Osteoblast (primary cell): ENCODE measurements around the gene CDC14B. TPM values are rescaled to one million over a fixed set of nuclear protein-coding genes. Genes with fewer than 3 reads are reported as not detected.

Experiments used
- DNase-seq: peaks from one replicate; pipeline ENCODE4 v3.0.0; 2011; ENCODE audit warnings: low spot score, mixed read lengths; ENCODE audit not compliant: insufficient read length; ENCODE audit errors: missing footprints
- H2AFZ ChIP-seq: 2 replicates; pipeline ENCODE4 v1.6.0; 2011; ENCODE audit warnings: mild to moderate bottlenecking, low read length
- H3K27ac ChIP-seq: 2 replicates; pipeline ENCODE4 v1.5.1; 2011; ENCODE audit warnings: mild to moderate bottlenecking, low read depth, low read length, moderate library complexity
- H3K27me3 ChIP-seq: 2 replicates; pipeline ENCODE4 v1.6.0; 2012; ENCODE audit warnings: mild to moderate bottlenecking, control low read depth, inconsistent platforms, low read length, moderate library complexity; ENCODE audit not compliant: insufficient read depth
- H3K36me3 ChIP-seq: 2 replicates; pipeline ENCODE4 v1.5.1; 2011; ENCODE audit warnings: mild to moderate bottlenecking, low read length, control low read depth, moderate library complexity; ENCODE audit not compliant: insufficient read depth
- H3K4me1 ChIP-seq: 2 replicates; pipeline ENCODE4 v1.5.1; 2011; ENCODE audit warnings: mild to moderate bottlenecking, low read length, control low read depth, moderate library complexity; ENCODE audit not compliant: insufficient read depth
- H3K4me2 ChIP-seq: 2 replicates; pipeline ENCODE4 v1.6.0; 2011; ENCODE audit warnings: mild to moderate bottlenecking, low read length; ENCODE audit not compliant: insufficient read depth
- H3K4me3 ChIP-seq: fragments of 200-600 bp; sonication (generic); 3 replicates; pipeline ENCODE4 v1.5.1; 2012; ENCODE audit warnings: mild to moderate bottlenecking, low read length, inconsistent platforms; ENCODE audit not compliant: insufficient read depth
- H3K79me2 ChIP-seq: 2 replicates; pipeline ENCODE4 v1.6.0; 2012; ENCODE audit warnings: mild to moderate bottlenecking, low read length, control low read depth, inconsistent platforms; ENCODE audit not compliant: insufficient read depth
- H3K9me3 ChIP-seq: 2 replicates; pipeline ENCODE4 v1.5.1; 2011; ENCODE audit warnings: low read depth, low read length, control low read depth
- H4K20me1 ChIP-seq: 2 replicates; pipeline ENCODE4 v1.6.0; 2012; ENCODE audit warnings: mild to moderate bottlenecking, low read length, control low read depth; ENCODE audit not compliant: insufficient read depth
- total RNA-seq: library from RNA; depleted of rRNA; stranded (reverse); fragments of >200 nt; gene quantifications from 2 replicates; pipeline ENCODE4 v1.2.3, GENCODE V29; 2012
- TF ChIP-seq, protein P1 (sequence below): IDR thresholded peaks from 2 replicates; pipeline ENCODE4 v1.5.1; 2011; ENCODE audit warnings: mild to moderate bottlenecking, low read depth, low read length, moderate library complexity; ENCODE audit errors: extremely low read depth

CDC14B gene
- total RNA-seq, 1 donor = 43.4 TPM

DNA sequence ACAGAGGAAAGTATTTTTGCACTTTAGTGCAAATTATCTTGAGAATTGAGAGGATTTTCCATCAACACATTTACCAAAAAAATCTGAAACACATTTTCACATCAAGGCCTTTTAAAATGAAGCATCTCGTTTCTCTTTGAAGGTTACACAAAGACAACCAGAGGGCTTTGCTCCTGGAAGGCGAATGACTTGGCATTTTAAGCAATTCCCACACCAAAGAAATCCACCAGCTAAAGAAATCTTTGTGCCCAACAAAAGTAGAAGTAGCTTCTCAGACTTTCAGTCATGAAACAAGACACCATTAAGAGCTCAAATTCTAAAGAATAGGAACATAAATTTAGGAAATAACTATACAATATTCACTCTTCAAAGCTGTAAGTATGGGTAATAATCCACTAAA, 109.8 kb downstream of the CDC14B start:
- Histone ChIP-seq H3K27me3 (no peaks in the 10 kb centered on the region), H3K79me2 (no peaks in the 10 kb centered on the region), H4K20me1 (no peaks in the 10 kb centered on the region), H3K9me3 (no peaks in the 10 kb centered on the region), H3K27ac (no peak overlapping the region), H3K4me3 (no peak overlapping the region), H3K36me3 (peaks cover 9% of the 10 kb centered on the region), H3K4me1 (peaks cover 18% of the 10 kb centered on the region), H2AFZ (no peak overlapping the region), H3K4me2 (no peak overlapping the region)
- TF ChIP-seq, protein P1, sequence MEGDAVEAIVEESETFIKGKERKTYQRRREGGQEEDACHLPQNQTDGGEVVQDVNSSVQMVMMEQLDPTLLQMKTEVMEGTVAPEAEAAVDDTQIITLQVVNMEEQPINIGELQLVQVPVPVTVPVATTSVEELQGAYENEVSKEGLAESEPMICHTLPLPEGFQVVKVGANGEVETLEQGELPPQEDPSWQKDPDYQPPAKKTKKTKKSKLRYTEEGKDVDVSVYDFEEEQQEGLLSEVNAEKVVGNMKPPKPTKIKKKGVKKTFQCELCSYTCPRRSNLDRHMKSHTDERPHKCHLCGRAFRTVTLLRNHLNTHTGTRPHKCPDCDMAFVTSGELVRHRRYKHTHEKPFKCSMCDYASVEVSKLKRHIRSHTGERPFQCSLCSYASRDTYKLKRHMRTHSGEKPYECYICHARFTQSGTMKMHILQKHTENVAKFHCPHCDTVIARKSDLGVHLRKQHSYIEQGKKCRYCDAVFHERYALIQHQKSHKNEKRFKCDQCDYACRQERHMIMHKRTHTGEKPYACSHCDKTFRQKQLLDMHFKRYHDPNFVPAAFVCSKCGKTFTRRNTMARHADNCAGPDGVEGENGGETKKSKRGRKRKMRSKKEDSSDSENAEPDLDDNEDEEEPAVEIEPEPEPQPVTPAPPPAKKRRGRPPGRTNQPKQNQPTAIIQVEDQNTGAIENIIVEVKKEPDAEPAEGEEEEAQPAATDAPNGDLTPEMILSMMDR = no peak
- DNase-seq = no peak

- Histone ChIP-seq H3K27ac (no peak overlapping the region), H3K4me1 (peaks cover 9% of the 10 kb centered on the region), H3K4me2 (no peak overlapping the region), H3K36me3 (peaks cover 9% of the 10 kb centered on the region), H3K27me3 (no peaks in the 10 kb centered on the region), H3K79me2 (no peaks in the 10 kb centered on the region), H3K4me3 (no peak overlapping the region), H2AFZ (no peak overlapping the region), H4K20me1 (no peaks in the 10 kb centered on the region), H3K9me3 (no peaks in the 10 kb centered on the region)
- no peak for DNase-seq
- TF ChIP-seq, protein P1 = no peak
Observed at GRCh38 chr9:96509026-96509425, 110.6 kb downstream of the CDC14B start.

GRCh38 chr9:96508227-96508940, 111.3 kb downstream of the CDC14B start:
- H3K79me2 ChIP-seq = no peaks in the 10 kb centered on the region
- H3K27me3 ChIP-seq = no peaks in the 10 kb centered on the region
- peaks cover 9% of the 10 kb centered on the region for H3K36me3 ChIP-seq
- no peak overlapping the region for H3K4me3 ChIP-seq
- H3K27ac ChIP-seq = no peak overlapping the region
- peaks cover 5% of the 10 kb centered on the region for H3K4me1 ChIP-seq
- no peaks in the 10 kb centered on the region for H3K9me3 ChIP-seq
- H4K20me1 ChIP-seq = no peaks in the 10 kb centered on the region
- TF ChIP-seq, protein P1 = no peak
- no peak overlapping the region for H2AFZ ChIP-seq
- H3K4me2 ChIP-seq = no peak overlapping the region
- DNase-seq = no peak

- Histone ChIP-seq H3K9me3 (no peaks in the 10 kb centered on the region), H3K27me3 (no peaks in the 10 kb centered on the region), H3K27ac (no peak overlapping the region), H2AFZ (no peak overlapping the region), H3K79me2 (no peaks in the 10 kb centered on the region), H4K20me1 (no peaks in the 10 kb centered on the region), H3K4me3 (no peak overlapping the region), H3K4me1 (peaks cover 23% of the 10 kb centered on the region), H3K36me3 (peaks cover 5% of the 10 kb centered on the region), H3K4me2 (no peak overlapping the region)
- no peak for DNase-seq
- TF ChIP-seq, protein P1 = no peak
Observed at GRCh38 chr9:96505316-96505991, 114.2 kb downstream of the CDC14B start.
